ENCODE measurements around the gene TMSB15B.
"Not testable (repeated sequence)": the region's sequence is repeated elsewhere in the genome, so short reads cannot be mapped to it uniquely, and the experiment has no call there.

The TMSB15B gene

GRCh38 chrX:103949506-103949905 is 12.9 kb upstream of the TMSB15B start:
- H3K4me1 ChIP-seq (ENCODE audit: insufficient read depth, low read length) = no peaks in the 10 kb centered on the region
- H3K27me3 ChIP-seq (ENCODE audit: control insufficient read depth in 1 of 2, insufficient read depth in 2 of 2, low read length in 2 of 2) = peaks cover 0 to 6% of the 10 kb centered on the region in 2 donors
- no peak overlapping the region for H3K9ac ChIP-seq (ENCODE audit: low read length)
- no peak overlapping the region for H3K27ac ChIP-seq (ENCODE audit: low read depth, low read length)
- no peak overlapping the region for H3K4me3 ChIP-seq (ENCODE audit: low read depth in 1 of 2, low read length in 2 of 2)
- no peaks in the 10 kb centered on the region for H3K9me3 ChIP-seq (ENCODE audit: low read length)
- no peaks in the 10 kb centered on the region for H3K36me3 ChIP-seq (ENCODE audit: insufficient read depth, low read length)

GRCh38 chrX:103953353-103953752 is 9.1 kb upstream of the TMSB15B start:
- Histone ChIP-seq H3K27me3 (ENCODE audit: control insufficient read depth in 1 of 2, insufficient read depth in 2 of 2, low read length in 2 of 2) (peaks cover 0 to 6% of the 10 kb centered on the region in 2 donors), H3K9me3 (ENCODE audit: low read length) (no peaks in the 10 kb centered on the region), H3K9ac (ENCODE audit: low read length) (no peak overlapping the region), H3K4me3 (ENCODE audit: low read depth in 1 of 2, low read length in 2 of 2) (no peak overlapping the region), H3K36me3 (ENCODE audit: insufficient read depth, low read length) (no peaks in the 10 kb centered on the region), H3K27ac (ENCODE audit: low read depth, low read length) (no peak overlapping the region), H3K4me1 (ENCODE audit: insufficient read depth, low read length) (no peaks in the 10 kb centered on the region)

- H3K36me3 ChIP-seq (ENCODE audit: insufficient read depth, low read length) = no peaks in the 10 kb centered on the region
- no peak overlapping the region for H3K4me3 ChIP-seq (ENCODE audit: low read depth in 1 of 2, low read length in 2 of 2)
- peaks cover 0 to 6% of the 10 kb centered on the region in 2 donors for H3K27me3 ChIP-seq (ENCODE audit: control insufficient read depth in 1 of 2, insufficient read depth in 2 of 2, low read length in 2 of 2)
- no peaks in the 10 kb centered on the region for H3K9me3 ChIP-seq (ENCODE audit: low read length)
- H3K9ac ChIP-seq (ENCODE audit: low read length) = no peak overlapping the region
- H3K4me1 ChIP-seq (ENCODE audit: insufficient read depth, low read length) = no peaks in the 10 kb centered on the region
- no peak overlapping the region for H3K27ac ChIP-seq (ENCODE audit: low read depth, low read length)
Observed at GRCh38 chrX:103954259-103954658, 8.2 kb upstream of the TMSB15B start.

- not testable (repeated sequence) for H3K27me3 ChIP-seq (ENCODE audit: control insufficient read depth in 1 of 2, insufficient read depth in 2 of 2, low read length in 2 of 2); H3K36me3 ChIP-seq (ENCODE audit: insufficient read depth, low read length); H3K9ac ChIP-seq (ENCODE audit: low read length); H3K4me3 ChIP-seq (ENCODE audit: low read depth in 1 of 2, low read length in 2 of 2); H3K27ac ChIP-seq (ENCODE audit: low read depth, low read length); H3K4me1 ChIP-seq (ENCODE audit: insufficient read depth, low read length); H3K9me3 ChIP-seq (ENCODE audit: low read length)
Observed at GRCh38 chrX:103960599-103960998, 1.8 kb upstream of the TMSB15B start.

GRCh38 chrX:103983508-103983907 is 21.1 kb downstream of the TMSB15B start:
- not testable (repeated sequence) for H3K27ac ChIP-seq (ENCODE audit: low read depth, low read length); H3K27me3 ChIP-seq (ENCODE audit: control insufficient read depth in 1 of 2, insufficient read depth in 2 of 2, low read length in 2 of 2); H3K4me1 ChIP-seq (ENCODE audit: insufficient read depth, low read length); H3K9ac ChIP-seq (ENCODE audit: low read length); H3K4me3 ChIP-seq (ENCODE audit: low read depth in 1 of 2, low read length in 2 of 2); H3K9me3 ChIP-seq (ENCODE audit: low read length); H3K36me3 ChIP-seq (ENCODE audit: insufficient read depth, low read length)

- Histone ChIP-seq H3K4me1 (ENCODE audit: insufficient read depth, low read length) (no peaks in the 10 kb centered on the region), H3K36me3 (ENCODE audit: insufficient read depth, low read length) (no peaks in the 10 kb centered on the region), H3K9me3 (ENCODE audit: low read length) (no peaks in the 10 kb centered on the region), H3K27me3 (ENCODE audit: control insufficient read depth in 1 of 2, insufficient read depth in 2 of 2, low read length in 2 of 2) (no peaks in the 10 kb centered on the region), H3K27ac (ENCODE audit: low read depth, low read length) (no peak overlapping the region), H3K9ac (ENCODE audit: low read length) (no peak overlapping the region), H3K4me3 (ENCODE audit: low read depth in 1 of 2, low read length in 2 of 2) (no peak overlapping the region)
Observed at GRCh38 chrX:103999234-103999633, 36.8 kb downstream of the TMSB15B start.

- H3K36me3 ChIP-seq (ENCODE audit: insufficient read depth, low read length) = no peaks in the 10 kb centered on the region
- no peaks in the 10 kb centered on the region for H3K4me1 ChIP-seq (ENCODE audit: insufficient read depth, low read length)
- H3K27ac ChIP-seq (ENCODE audit: low read depth, low read length) = no peak overlapping the region
- H3K9me3 ChIP-seq (ENCODE audit: low read length) = no peaks in the 10 kb centered on the region
- H3K4me3 ChIP-seq (ENCODE audit: low read depth in 1 of 2, low read length in 2 of 2) = no peak overlapping the region
- no peaks in the 10 kb centered on the region for H3K27me3 ChIP-seq (ENCODE audit: control insufficient read depth in 1 of 2, insufficient read depth in 2 of 2, low read length in 2 of 2)
- H3K9ac ChIP-seq (ENCODE audit: low read length) = no peak overlapping the region
Observed at GRCh38 chrX:104008831-104009230, 46.4 kb downstream of the TMSB15B start.

- no peaks in the 10 kb centered on the region for H3K36me3 ChIP-seq (ENCODE audit: insufficient read depth, low read length)
- H3K4me3 ChIP-seq (ENCODE audit: low read depth in 1 of 2, low read length in 2 of 2) = no peak overlapping the region
- H3K9ac ChIP-seq (ENCODE audit: low read length) = no peak overlapping the region
- no peaks in the 10 kb centered on the region for H3K27me3 ChIP-seq (ENCODE audit: control insufficient read depth in 1 of 2, insufficient read depth in 2 of 2, low read length in 2 of 2)
- H3K9me3 ChIP-seq (ENCODE audit: low read length) = no peaks in the 10 kb centered on the region
- no peak overlapping the region for H3K27ac ChIP-seq (ENCODE audit: low read depth, low read length)
- H3K4me1 ChIP-seq (ENCODE audit: insufficient read depth, low read length) = no peaks in the 10 kb centered on the region
Observed at GRCh38 chrX:104013158-104013557, 50.7 kb downstream of the TMSB15B start.

- H3K4me3 ChIP-seq (ENCODE audit: low read depth in 1 of 2, low read length in 2 of 2) = no peak within 1 kb of the TSS
- H3K27me3 ChIP-seq (ENCODE audit: control insufficient read depth in 1 of 2, insufficient read depth in 2 of 2, low read length in 2 of 2) = no peaks in the 10 kb centered on the region
- H3K9ac ChIP-seq (ENCODE audit: low read length) = no peak within 1 kb of the TSS
- H3K9me3 ChIP-seq (ENCODE audit: low read length) = no peaks in the 10 kb centered on the region
- H3K36me3 ChIP-seq (ENCODE audit: insufficient read depth, low read length) = no peaks in the 10 kb centered on the region
- no peak within 1 kb of the TSS for H3K27ac ChIP-seq (ENCODE audit: low read depth, low read length)
- no peaks in the 10 kb centered on the region for H3K4me1 ChIP-seq (ENCODE audit: insufficient read depth, low read length)
Observed at GRCh38 chrX:104013606-104014005, 51.2 kb downstream of the TMSB15B start, which contains the start of gene H2BW1. Gene H2BW1 (minus strand): TSS chrX:104013708. CDS start chrX:104013576, 132 bp downstream.

- not testable (repeated sequence) for H3K9me3 ChIP-seq (ENCODE audit: low read length); H3K4me1 ChIP-seq (ENCODE audit: insufficient read depth, low read length); H3K27me3 ChIP-seq (ENCODE audit: control insufficient read depth in 1 of 2, insufficient read depth in 2 of 2, low read length in 2 of 2); H3K9ac ChIP-seq (ENCODE audit: low read length); H3K4me3 ChIP-seq (ENCODE audit: low read depth in 1 of 2, low read length in 2 of 2); H3K36me3 ChIP-seq (ENCODE audit: insufficient read depth, low read length); H3K27ac ChIP-seq (ENCODE audit: low read depth, low read length)
Observed at GRCh38 chrX:104015576-104015975, 53.1 kb downstream of the TMSB15B start.
